Neutrophil (primary cell): Measurements from ENCODE around the gene PTPRN2.

ENCODE experiments used
- H3K27ac ChIP-seq: fragments of 200-600 bp; sonication (generic); 2 replicates; pipeline ENCODE4 v1.5.1; 2016; ENCODE audit warnings: mild to moderate bottlenecking, moderate library complexity
- H3K27me3 ChIP-seq: fragments of 200-600 bp; sonication (generic); 2 replicates; pipeline ENCODE4 v1.6.0; 2016; ENCODE audit warnings: mild to moderate bottlenecking
- H3K36me3 ChIP-seq: fragments of 200-600 bp; sonication (generic); 2 replicates; pipeline ENCODE4 v1.5.1; 2017
- H3K4me1 ChIP-seq, 2 experiments: fragments of 200-600 bp in 1 of 2; sonication (generic) in 1 of 2; 1 replicate in 1 of 2; 2 replicates in 1 of 2; pipeline versions ENCODE4 v1.5.1 to v1.6.1; 2013 to 2016; ENCODE audit warnings: low read depth in 1 of 2, low read length in 1 of 2, mild to moderate bottlenecking in 1 of 2, moderate library complexity in 1 of 2; ENCODE audit not compliant: control insufficient read depth in 1 of 2, insufficient read depth in 1 of 2
- H3K4me3 ChIP-seq, 2 experiments: fragments of 200-600 bp in 1 of 2; sonication (generic) in 1 of 2; 1 replicate in 1 of 2; 2 replicates in 1 of 2; pipeline ENCODE4 v1.5.1; 2013 to 2016; ENCODE audit warnings: low read depth in 1 of 2, low read length in 1 of 2, mild to moderate bottlenecking in 1 of 2, moderate library complexity in 1 of 2
- H3K9me3 ChIP-seq: fragments of 200-600 bp; sonication (generic); 2 replicates; pipeline ENCODE4 v1.5.1; 2016
- TF ChIP-seq, protein P1 (sequence below): fragments of 200-600 bp; sonication (generic); IDR thresholded peaks from 2 replicates; pipeline ENCODE4 v1.5.1; 2016; ENCODE audit warnings: antibody characterized with exemption

Gene PTPRN2

DNA sequence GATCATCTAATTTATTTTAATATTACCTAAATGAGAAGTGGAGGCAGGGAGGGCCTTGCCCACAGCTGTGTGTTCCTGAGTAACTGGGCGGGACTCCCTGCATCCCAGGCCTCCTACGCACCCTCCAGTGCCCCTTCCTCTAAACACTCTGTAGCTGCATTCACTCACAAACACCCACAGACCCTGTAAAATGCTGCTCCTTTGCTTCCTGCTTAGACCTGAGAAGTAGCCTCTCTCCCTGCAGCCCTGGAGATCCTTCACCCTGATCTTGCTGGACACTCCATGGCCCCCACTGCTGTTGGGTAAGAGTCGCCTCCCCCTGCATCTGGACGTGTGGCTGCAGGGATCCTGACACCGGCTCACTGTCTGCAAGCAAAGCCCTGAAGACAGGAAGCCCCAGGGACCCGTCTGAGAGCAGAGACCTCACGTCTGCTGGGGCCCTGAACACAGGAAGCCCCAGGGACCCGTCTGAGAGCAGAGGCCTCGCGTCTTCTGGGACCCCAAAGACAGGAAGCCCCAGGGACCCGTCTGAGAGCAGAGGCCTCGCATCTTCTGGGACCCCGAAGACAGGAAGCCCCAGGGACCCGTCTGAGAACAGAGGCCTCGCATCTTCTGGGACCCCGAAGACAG lies 661.0 kb downstream of the PTPRN2 start:
- TF ChIP-seq, protein P1, sequence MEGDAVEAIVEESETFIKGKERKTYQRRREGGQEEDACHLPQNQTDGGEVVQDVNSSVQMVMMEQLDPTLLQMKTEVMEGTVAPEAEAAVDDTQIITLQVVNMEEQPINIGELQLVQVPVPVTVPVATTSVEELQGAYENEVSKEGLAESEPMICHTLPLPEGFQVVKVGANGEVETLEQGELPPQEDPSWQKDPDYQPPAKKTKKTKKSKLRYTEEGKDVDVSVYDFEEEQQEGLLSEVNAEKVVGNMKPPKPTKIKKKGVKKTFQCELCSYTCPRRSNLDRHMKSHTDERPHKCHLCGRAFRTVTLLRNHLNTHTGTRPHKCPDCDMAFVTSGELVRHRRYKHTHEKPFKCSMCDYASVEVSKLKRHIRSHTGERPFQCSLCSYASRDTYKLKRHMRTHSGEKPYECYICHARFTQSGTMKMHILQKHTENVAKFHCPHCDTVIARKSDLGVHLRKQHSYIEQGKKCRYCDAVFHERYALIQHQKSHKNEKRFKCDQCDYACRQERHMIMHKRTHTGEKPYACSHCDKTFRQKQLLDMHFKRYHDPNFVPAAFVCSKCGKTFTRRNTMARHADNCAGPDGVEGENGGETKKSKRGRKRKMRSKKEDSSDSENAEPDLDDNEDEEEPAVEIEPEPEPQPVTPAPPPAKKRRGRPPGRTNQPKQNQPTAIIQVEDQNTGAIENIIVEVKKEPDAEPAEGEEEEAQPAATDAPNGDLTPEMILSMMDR = no peak
- H3K27me3 ChIP-seq = peaks cover 6% of the 10 kb centered on the region
- H3K27ac ChIP-seq = no peak overlapping the region
- no peaks in the 10 kb centered on the region for H3K9me3 ChIP-seq
- no peaks in the 10 kb centered on the region for H3K36me3 ChIP-seq
- no peak overlapping the region for H3K4me3 ChIP-seq
- H3K4me1 ChIP-seq = no peaks in the 10 kb centered on the region

DNA sequence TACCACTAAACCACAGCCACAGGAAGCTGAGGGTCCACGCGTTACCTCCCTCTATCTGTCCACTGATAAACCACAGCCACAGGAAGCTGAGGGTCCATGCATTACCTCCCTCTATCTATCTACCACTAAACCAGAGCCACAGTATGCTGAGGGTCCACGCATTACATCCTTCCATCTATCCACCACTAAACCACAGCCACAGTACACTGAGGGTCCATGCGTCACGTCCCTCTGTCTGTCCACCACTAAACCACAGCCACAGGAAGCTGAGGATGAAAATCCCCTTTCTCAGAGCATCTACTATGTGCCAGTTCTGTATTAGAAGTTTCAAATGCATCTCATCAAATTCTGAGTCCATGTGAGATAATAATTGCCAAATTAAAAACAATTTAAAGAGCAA lies 661.5 kb downstream of the PTPRN2 start:
- TF ChIP-seq, protein P1 = no peak
- Histone ChIP-seq H3K27ac (no peak overlapping the region), H3K36me3 (no peaks in the 10 kb centered on the region), H3K9me3 (no peaks in the 10 kb centered on the region), H3K27me3 (peaks cover 6% of the 10 kb centered on the region), H3K4me1 (no peaks in the 10 kb centered on the region), H3K4me3 (no peak overlapping the region)

DNA sequence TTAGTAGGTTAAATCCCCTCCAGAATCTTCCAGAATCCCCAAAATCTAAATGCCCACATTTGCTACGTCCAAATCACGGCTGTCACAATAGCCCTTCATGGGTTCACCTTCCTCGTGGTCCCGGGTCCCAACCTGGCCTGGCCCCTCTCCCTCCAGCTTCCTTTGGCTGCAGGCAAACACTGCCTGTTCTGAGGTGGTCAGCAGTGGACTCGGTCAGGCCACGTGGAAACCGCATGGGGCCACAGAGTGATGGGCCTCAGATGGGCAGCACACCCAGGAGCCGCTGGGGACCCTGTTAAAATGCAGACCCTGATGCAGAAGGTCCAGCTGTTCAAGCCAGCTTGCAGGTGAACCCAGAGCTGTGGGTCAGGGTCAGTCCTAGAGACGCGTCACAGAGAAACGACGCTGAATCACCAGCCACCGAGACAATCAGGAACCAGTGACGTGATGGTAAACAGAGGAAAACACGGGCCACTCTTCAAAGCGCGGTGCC lies 662.2 kb downstream of the PTPRN2 start:
- Histone ChIP-seq H3K9me3 (no peaks in the 10 kb centered on the region), H3K27ac (no peak overlapping the region), H3K4me3 (no peak overlapping the region), H3K4me1 (no peaks in the 10 kb centered on the region), H3K27me3 (peaks cover 6% of the 10 kb centered on the region), H3K36me3 (no peaks in the 10 kb centered on the region)
- TF ChIP-seq, protein P1 = no peak

DNA sequence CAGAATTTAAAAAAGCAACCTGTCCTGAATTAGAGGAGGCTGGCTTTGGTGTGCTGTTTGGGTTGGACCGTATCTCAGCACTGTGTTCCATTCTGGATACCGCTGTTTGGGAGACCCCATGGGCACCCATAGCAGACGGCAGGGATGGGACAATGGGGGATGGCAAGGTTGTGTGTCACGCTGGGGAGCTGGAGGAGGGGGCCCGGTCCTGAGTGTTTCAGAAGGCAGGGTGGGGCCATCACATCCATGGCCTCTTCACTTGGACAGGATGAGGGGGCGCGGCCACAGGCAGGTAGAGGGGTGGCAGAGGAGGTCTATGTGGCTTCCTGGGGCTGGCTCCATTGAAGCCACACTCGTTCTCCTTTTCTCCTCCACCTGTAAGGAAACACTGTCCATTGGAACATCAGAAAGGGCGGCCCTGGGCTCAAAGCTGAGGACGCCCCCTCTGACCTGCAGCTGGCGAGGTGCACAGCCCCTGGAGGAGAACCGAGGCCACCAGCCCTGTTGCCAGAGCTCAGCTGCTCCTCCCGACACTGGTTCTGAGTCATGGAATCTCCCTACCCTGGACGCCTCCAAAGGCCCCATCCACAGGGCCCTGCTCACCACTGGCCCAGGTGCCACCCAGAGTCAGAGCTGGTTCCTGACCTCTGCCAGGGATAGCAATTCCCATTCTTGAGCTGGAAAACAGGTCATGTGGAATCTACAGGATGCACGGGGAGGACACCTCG lies 663.6 kb downstream of the PTPRN2 start:
- Histone ChIP-seq H3K4me1 (no peaks in the 10 kb centered on the region), H3K27me3 (peaks cover 6% of the 10 kb centered on the region), H3K27ac (no peak overlapping the region), H3K36me3 (no peaks in the 10 kb centered on the region), H3K4me3 (no peak overlapping the region), H3K9me3 (no peaks in the 10 kb centered on the region)
- TF ChIP-seq, protein P1 = no peak

DNA sequence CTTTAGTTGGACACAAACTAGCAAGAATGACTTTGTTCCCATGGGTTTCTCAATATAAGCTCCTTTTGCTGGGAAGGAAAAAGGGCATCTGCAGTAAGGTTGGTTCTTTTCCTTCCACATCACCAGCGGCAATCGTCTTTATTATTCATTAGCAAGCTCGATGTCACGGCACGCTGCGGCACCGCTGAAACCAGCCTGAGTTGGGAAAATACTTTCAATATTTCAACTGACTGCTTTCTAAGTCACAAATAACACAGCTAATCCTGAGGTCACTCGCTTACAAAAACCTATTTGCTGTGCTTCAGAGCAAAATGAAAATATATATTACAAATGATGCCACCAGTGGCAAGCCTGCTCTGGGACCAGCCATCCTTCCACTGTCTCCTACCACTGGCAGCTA lies 665.0 kb downstream of the PTPRN2 start:
- TF ChIP-seq, protein P1 = no peak
- Histone ChIP-seq H3K4me3 (no peak overlapping the region), H3K27me3 (peaks cover 6% of the 10 kb centered on the region), H3K27ac (no peak overlapping the region), H3K9me3 (no peaks in the 10 kb centered on the region), H3K36me3 (no peaks in the 10 kb centered on the region), H3K4me1 (no peaks in the 10 kb centered on the region)
